ENCODE results near the gene COG5. TPM values are rescaled to one million over a fixed set of nuclear protein-coding genes. Genes with fewer than 3 reads are reported as not detected.
A peak's percentile ranks its signal among the peaks of the same experiment; 100 is the strongest.

COG5 gene
- total and polyA plus RNA-seq, 2 of the 4 experiments (the other 2 are of a cell fraction), result 18.5 to 27.4 TPM

DNA sequence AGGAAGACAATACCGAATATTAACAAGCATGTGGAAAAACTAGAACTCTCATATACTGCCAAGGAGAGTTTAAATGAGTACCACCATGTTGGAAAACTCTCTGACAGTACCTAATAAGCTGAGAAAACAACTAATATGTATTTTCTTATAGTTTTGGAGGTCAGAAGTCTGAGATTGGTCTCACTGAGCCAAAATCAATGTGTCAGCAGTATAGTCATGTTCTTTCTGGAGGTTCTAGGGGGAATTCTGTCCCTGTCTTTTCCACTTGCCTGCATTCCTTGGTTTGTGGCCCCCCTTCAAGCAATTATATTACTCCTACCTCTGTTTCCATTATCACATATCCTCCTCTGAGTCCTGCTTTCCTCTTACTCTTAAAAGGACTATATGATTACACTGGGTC, 250.4 kb downstream of the COG5 start:
- POLR2A ChIA-PET (ENCODE audit: unreplicated experiment), result no interaction called here
- no CpG with 5 or more reads among the region's 1 CpG for WGBS, 2 experiments (ENCODE audit: extremely low coverage in 2 of 2, insufficient read length in 1 of 2)
- peaks cover 3% of the 10 kb centered on the region; the same call in 1 of the 2 replicates for H3K9me1 ChIP-seq (ENCODE audit: insufficient read depth, low read length)

More for the DNA sequence above, 250.4 kb downstream of the COG5 start:
- ATAC-seq (ENCODE audit: low read depth), result no peak
- Histone ChIP-seq H2AFZ (replicated peaks; ENCODE audit: low read length, poor library complexity) (no peak overlapping the region), H3K9ac (ENCODE audit: low read depth, low read length) (no peak overlapping the region), H3K79me1 (ENCODE audit: low read depth in 1 of 2, low read length in 2 of 2) (peaks cover 0 to 3% of the 10 kb centered on the region in 2 experiments; a peak in 1 of 4 replicates), H3K9me3 (ENCODE audit: control insufficient read depth, insufficient read depth, low read length) (no peaks in the 10 kb centered on the region), H3K4me2 (ENCODE audit: low read depth, low read length) (no peak overlapping the region), H2AK5ac (ENCODE audit: low read depth, low read length) (no peak overlapping the region), H4K20me1 (ENCODE audit: insufficient read depth, low read length) (no peaks in the 10 kb centered on the region), H2AK9ac (replicated peaks; ENCODE audit: low read depth, low read length, poor library complexity) (no peak overlapping the region), H3K27me3 (ENCODE audit: control insufficient read depth, insufficient read depth, low read length) (no peaks in the 10 kb centered on the region), H2BK5ac (ENCODE audit: low read depth, low read length, poor library complexity, severe bottlenecking) (no peak overlapping the region), H3K27ac (ENCODE audit: insufficient read depth, low read length) (no peak overlapping the region), H3K23ac (ENCODE audit: low read depth, low read length) (no peak overlapping the region), H3K36me3 (ENCODE audit: control insufficient read depth, insufficient read depth, low read length) (no peaks in the 10 kb centered on the region), H2BK120ac (ENCODE audit: low read depth, low read length) (no peak overlapping the region), H4K5ac (ENCODE audit: low read depth, low read length) (no peak overlapping the region), H3K56ac (ENCODE audit: extremely low read depth, insufficient read depth, low read length) (no peak overlapping the region), H2BK20ac (ENCODE audit: low read depth, low read length) (no peak overlapping the region), H3K14ac (replicated peaks; ENCODE audit: low read depth, low read length) (no peak overlapping the region), H3K4me3 (ENCODE audit: insufficient read depth, low read depth, low read length) (no peak overlapping the region), H4K8ac (ENCODE audit: low read depth in 2 of 2, low read length in 2 of 2) (no peak overlapping the region), H4K91ac (ENCODE audit: insufficient read depth, low read depth, low read length) (no peak overlapping the region), H3K4ac (ENCODE audit: low read depth, low read length) (no peak overlapping the region), H3K4me1 (ENCODE audit: control insufficient read depth, insufficient read depth, low read length) (no peaks in the 10 kb centered on the region), H3K18ac (ENCODE audit: low read depth, low read length) (no peak overlapping the region), H2BK15ac (ENCODE audit: low read depth, low read length) (no peak overlapping the region)
- dilution Hi-C loops (cut with HindIII; ENCODE audit: low sequenced_read_pairs, unreplicated experiment) (no loop called here), intact Hi-C loops (cut with micrococcal nuclease) (no loop called here), in situ Hi-C loops (cut with MboI; ENCODE audit: low sequenced_read_pairs) (no loop called here)
- BruUV-seq (replicated peaks), result no TSS peak
- CTCF ChIA-PET, result no interaction called here
- DNase-seq, result no peak
- no peak for TF ChIP-seq RCOR1 (IDR thresholded peaks at IDR 0.05; ENCODE audit: insufficient replicate concordance, low read length)
- TF ChIP-seq MAFK (IDR thresholded peaks at IDR 0.05; ENCODE audit: low read depth, low read length), result peak; percentile 71

Measured in IMR-90 (cell line).